GM23338 (cell line): ENCODE results near the gene ADAM8. TPM values are rescaled to one million over a fixed set of nuclear protein-coding genes. Genes with fewer than 3 reads are reported as not detected.

Experiments
- ATAC-seq: fragments of 200-7000 bp; cut with Tn5 transposase; 3 replicates; pipeline ENCODE4 v1.9.1; 2020
- DNase-seq: peaks from one replicate; pipeline ENCODE4 v3.0.0-alpha.2; 2015; ENCODE audit warnings: low spot score
- H2AFZ ChIP-seq: fragments of 200-600 bp; sonication (generic); 2 replicates; pipeline ENCODE4 v1.8.0; 2016; ENCODE audit warnings: antibody characterized with exemption, mild to moderate bottlenecking, moderate library complexity
- H3F3A ChIP-seq: fragments of 200-600 bp; sonication (generic); replicated peaks from 2 replicates; pipeline ENCODE4 v1.8.0; 2017; ENCODE audit warnings: antibody characterized with exemption, mixed run types, low read depth
- H3K27ac ChIP-seq: fragments of 200-600 bp; sonication (generic); 2 replicates; pipeline ENCODE4 v1.6.1; 2016; ENCODE audit warnings: low read depth
- H3K27me3 ChIP-seq: fragments of 200-600 bp; sonication (generic); 2 replicates; pipeline ENCODE4 v1.8.0; 2016; ENCODE audit warnings: mild to moderate bottlenecking, mixed run types, moderate library complexity; ENCODE audit not compliant: insufficient read depth
- H3K36me3 ChIP-seq: fragments of 200-600 bp; sonication (generic); 2 replicates; pipeline ENCODE4 v1.8.0; 2016; ENCODE audit warnings: mild to moderate bottlenecking; ENCODE audit not compliant: insufficient read depth
- H3K4me1 ChIP-seq: fragments of 200-600 bp; sonication (generic); 2 replicates; pipeline ENCODE4 v1.8.0; 2016; ENCODE audit warnings: mild to moderate bottlenecking, moderate library complexity; ENCODE audit not compliant: insufficient read depth
- H3K4me2 ChIP-seq: fragments of 200-600 bp; sonication (generic); 2 replicates; pipeline ENCODE4 v1.7.1; 2017; ENCODE audit warnings: mixed run types
- H3K4me3 ChIP-seq: fragments of 200-600 bp; sonication (generic); 2 replicates; pipeline ENCODE4 v1.6.1; 2016; ENCODE audit warnings: mixed run types
- H3K79me2 ChIP-seq: fragments of 200-600 bp; sonication (generic); replicated peaks from 2 replicates; pipeline ENCODE4 v1.8.0; 2017; ENCODE audit warnings: mild to moderate bottlenecking; ENCODE audit not compliant: insufficient read depth
- H3K9me2 ChIP-seq: fragments of 200-600 bp; sonication (generic); 2 replicates; pipeline ENCODE4 v1.8.0; 2017; ENCODE audit not compliant: insufficient read depth
- H4K20me1 ChIP-seq: fragments of 200-600 bp; sonication (generic); replicated peaks from 2 replicates; pipeline ENCODE4 v1.8.0; 2017; ENCODE audit warnings: mild to moderate bottlenecking; ENCODE audit not compliant: insufficient read depth
- H3K27ac Mint-ChIP-seq: 2 replicates; pipeline ENCODE4 v1.8.0; 2020; ENCODE audit warnings: inconsistent platforms, mild to moderate bottlenecking, moderate library complexity, mixed read lengths
- H3K27me3 Mint-ChIP-seq: 3 replicates; pipeline ENCODE4 v1.8.0; 2022; ENCODE audit warnings: low read depth, mild to moderate bottlenecking, moderate library complexity, mixed read lengths, inconsistent platforms; ENCODE audit not compliant: insufficient read depth, poor library complexity
- H3K36me3 Mint-ChIP-seq: 3 replicates; pipeline ENCODE4 v1.8.0; 2021; ENCODE audit warnings: low read depth, mild to moderate bottlenecking, inconsistent platforms, moderate library complexity, mixed read lengths
- H3K4me1 Mint-ChIP-seq: 3 replicates; pipeline ENCODE4 v1.8.0; 2020; ENCODE audit warnings: mild to moderate bottlenecking, inconsistent platforms, mixed read lengths
- H3K4me3 Mint-ChIP-seq: 3 replicates; pipeline ENCODE4 v1.8.0; 2021; ENCODE audit warnings: moderate library complexity, mild to moderate bottlenecking, inconsistent platforms, mixed read lengths
- H3K9me3 Mint-ChIP-seq: 3 replicates; pipeline ENCODE4 v1.8.0; 2020; ENCODE audit warnings: moderate library complexity, mild to moderate bottlenecking, inconsistent platforms, mixed read lengths
- CREB1 ChIP-seq: fragments of 250-450 bp; sonication (Bioruptor Pico); IDR thresholded peaks from 2 replicates; pipeline ENCODE4 v1.5.0; 2020; ENCODE audit warnings: low read depth, mild to moderate bottlenecking, moderate library complexity
- EZH2phosphoT487 ChIP-seq: fragments of 200-600 bp; sonication (generic); IDR thresholded peaks from one replicate; pipeline ENCODE4 v1.8.1; 2018; ENCODE audit warnings: antibody characterized with exemption; ENCODE audit not compliant: unreplicated experiment
- POLR2AphosphoS5 ChIP-seq: IDR thresholded peaks from 2 replicates; pipeline ENCODE4 v1.6.1; 2016; ENCODE audit warnings: antibody characterized with exemption, low read depth
- ZNF114 ChIP-seq: fragments of 250-450 bp; sonication (Bioruptor Pico); IDR thresholded peaks from 2 replicates; pipeline ENCODE4 v1.5.0; 2020; ENCODE audit warnings: mild to moderate bottlenecking, moderate library complexity
- polyA plus RNA-seq: library from polyadenylated mRNA; unstranded; fragments of >200 nt; fragmentation: Nextera tagmentation; extraction: Ambion mirVana; gene quantifications from 2 replicates; pipeline ENCODE4 v1.2.1, GENCODE V29; 2016
- total RNA-seq: library from RNA; depleted of rRNA; stranded (reverse); fragments of >200 nt; shearing (Covaris generic); gene quantifications from 2 replicates; pipeline ENCODE4 v1.2.3, GENCODE V29; 2014
- TF ChIP-seq, protein P1 (sequence below): fragments of 250-450 bp; sonication (Bioruptor Pico); IDR thresholded peaks from 2 replicates; pipeline ENCODE4 v1.5.0; 2020; ENCODE audit warnings: mild to moderate bottlenecking, moderate library complexity
- TF ChIP-seq, protein P2 (sequence below), 2 experiments: fragments of 200-600 bp in 1 of 2; sonication (generic) in 1 of 2; conservative IDR thresholded peaks; 2 replicates each; pipeline versions ENCODE4 v1.5.1 to v1.6.1; 2016 to 2017; ENCODE audit warnings: antibody characterized with exemption in 2 of 2, low read depth in 2 of 2, mild to moderate bottlenecking in 2 of 2, moderate library complexity in 1 of 2

Gene ADAM8
- total and polyA plus RNA-seq, 2 experiments from 2014 or later, result 1.9 to 5.5 TPM

DNA sequence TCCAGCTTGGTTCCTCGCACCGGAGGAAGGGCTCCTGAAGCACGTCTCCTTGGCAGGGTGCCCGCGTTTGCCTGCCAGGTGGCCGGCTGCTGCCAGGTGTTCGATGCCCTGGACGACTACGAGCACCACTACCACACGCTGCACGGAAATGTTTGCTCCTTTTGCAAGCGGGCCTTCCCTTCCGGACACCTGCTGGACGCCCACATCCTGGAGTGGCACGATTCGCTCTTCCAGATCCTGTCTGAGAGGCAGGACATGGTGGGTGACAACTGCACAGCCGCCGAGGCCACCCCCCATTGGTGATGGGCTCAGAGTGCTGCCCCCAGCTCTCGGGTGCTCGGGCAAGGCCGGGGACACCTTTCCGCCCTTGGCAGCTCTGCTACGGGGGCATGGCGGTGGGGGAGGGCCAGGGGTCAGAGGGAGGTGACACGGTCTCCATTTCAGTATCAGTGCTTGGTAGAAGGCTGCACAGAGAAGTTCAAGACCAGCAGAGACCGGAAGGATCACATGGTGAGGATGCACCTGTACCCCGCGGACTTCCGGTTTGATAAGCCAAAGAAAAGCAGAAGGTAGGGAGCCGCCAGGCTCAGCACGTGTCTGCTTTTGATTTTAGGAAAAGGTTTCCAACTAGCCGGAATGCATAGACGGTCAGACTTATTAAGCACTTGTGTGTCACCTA, 33.2 kb upstream of the ADAM8 start (continued):
- TF ChIP-seq, protein P1, sequence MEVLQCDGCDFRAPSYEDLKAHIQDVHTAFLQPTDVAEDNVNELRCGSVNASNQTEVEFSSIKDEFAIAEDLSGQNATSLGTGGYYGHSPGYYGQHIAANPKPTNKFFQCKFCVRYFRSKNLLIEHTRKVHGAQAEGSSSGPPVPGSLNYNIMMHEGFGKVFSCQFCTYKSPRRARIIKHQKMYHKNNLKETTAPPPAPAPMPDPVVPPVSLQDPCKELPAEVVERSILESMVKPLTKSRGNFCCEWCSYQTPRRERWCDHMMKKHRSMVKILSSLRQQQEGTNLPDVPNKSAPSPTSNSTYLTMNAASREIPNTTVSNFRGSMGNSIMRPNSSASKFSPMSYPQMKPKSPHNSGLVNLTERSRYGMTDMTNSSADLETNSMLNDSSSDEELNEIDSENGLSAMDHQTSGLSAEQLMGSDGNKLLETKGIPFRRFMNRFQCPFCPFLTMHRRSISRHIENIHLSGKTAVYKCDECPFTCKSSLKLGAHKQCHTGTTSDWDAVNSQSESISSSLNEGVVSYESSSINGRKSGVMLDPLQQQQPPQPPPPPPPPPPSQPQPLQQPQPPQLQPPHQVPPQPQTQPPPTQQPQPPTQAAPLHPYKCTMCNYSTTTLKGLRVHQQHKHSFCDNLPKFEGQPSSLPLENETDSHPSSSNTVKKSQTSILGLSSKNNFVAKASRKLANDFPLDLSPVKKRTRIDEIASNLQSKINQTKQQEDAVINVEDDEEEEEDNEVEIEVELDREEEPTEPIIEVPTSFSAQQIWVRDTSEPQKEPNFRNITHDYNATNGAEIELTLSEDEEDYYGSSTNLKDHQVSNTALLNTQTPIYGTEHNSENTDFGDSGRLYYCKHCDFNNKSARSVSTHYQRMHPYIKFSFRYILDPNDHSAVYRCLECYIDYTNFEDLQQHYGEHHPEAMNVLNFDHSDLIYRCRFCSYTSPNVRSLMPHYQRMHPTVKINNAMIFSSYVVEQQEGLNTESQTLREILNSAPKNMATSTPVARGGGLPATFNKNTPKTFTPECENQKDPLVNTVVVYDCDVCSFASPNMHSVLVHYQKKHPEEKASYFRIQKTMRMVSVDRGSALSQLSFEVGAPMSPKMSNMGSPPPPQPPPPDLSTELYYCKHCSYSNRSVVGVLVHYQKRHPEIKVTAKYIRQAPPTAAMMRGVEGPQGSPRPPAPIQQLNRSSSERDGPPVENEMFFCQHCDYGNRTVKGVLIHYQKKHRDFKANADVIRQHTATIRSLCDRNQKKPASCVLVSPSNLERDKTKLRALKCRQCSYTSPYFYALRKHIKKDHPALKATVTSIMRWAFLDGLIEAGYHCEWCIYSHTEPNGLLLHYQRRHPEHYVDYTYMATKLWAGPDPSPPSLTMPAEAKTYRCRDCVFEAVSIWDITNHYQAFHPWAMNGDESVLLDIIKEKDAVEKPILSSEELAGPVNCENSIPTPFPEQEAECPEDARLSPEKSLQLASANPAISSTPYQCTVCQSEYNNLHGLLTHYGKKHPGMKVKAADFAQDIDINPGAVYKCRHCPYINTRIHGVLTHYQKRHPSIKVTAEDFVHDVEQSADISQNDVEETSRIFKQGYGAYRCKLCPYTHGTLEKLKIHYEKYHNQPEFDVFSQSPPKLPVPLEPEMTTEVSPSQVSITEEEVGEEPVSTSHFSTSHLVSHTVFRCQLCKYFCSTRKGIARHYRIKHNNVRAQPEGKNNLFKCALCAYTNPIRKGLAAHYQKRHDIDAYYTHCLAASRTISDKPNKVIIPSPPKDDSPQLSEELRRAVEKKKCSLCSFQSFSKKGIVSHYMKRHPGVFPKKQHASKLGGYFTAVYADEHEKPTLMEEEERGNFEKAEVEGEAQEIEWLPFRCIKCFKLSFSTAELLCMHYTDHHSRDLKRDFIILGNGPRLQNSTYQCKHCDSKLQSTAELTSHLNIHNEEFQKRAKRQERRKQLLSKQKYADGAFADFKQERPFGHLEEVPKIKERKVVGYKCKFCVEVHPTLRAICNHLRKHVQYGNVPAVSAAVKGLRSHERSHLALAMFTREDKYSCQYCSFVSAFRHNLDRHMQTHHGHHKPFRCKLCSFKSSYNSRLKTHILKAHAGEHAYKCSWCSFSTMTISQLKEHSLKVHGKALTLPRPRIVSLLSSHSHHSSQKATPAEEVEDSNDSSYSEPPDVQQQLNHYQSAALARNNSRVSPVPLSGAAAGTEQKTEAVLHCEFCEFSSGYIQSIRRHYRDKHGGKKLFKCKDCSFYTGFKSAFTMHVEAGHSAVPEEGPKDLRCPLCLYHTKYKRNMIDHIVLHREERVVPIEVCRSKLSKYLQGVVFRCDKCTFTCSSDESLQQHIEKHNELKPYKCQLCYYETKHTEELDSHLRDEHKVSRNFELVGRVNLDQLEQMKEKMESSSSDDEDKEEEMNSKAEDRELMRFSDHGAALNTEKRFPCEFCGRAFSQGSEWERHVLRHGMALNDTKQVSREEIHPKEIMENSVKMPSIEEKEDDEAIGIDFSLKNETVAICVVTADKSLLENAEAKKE (CRISPR knock-in tag), result no peak
- TF ChIP-seq, protein P2, sequence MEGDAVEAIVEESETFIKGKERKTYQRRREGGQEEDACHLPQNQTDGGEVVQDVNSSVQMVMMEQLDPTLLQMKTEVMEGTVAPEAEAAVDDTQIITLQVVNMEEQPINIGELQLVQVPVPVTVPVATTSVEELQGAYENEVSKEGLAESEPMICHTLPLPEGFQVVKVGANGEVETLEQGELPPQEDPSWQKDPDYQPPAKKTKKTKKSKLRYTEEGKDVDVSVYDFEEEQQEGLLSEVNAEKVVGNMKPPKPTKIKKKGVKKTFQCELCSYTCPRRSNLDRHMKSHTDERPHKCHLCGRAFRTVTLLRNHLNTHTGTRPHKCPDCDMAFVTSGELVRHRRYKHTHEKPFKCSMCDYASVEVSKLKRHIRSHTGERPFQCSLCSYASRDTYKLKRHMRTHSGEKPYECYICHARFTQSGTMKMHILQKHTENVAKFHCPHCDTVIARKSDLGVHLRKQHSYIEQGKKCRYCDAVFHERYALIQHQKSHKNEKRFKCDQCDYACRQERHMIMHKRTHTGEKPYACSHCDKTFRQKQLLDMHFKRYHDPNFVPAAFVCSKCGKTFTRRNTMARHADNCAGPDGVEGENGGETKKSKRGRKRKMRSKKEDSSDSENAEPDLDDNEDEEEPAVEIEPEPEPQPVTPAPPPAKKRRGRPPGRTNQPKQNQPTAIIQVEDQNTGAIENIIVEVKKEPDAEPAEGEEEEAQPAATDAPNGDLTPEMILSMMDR (conservative IDR thresholded peaks at IDR 0.05; ENCODE audit: low read depth in 2 of 2), result no peak
- TF ChIP-seq ZNF114 (CRISPR knock-in tag) (no peak), POLR2AphosphoS5 (no peak)

GRCh38 chr10:133309100-133309719, 32.5 kb upstream of the ADAM8 start:
- Histone ChIP-seq H3K4me1 (peaks cover 10% of the 10 kb centered on the region; the same call in 1 of the 2 replicates), H3K79me2 (peaks cover 36% of the 10 kb centered on the region), H3K27ac (peak overlapping the region; percentile 86), H3K27me3 (no peaks in the 10 kb centered on the region), H4K20me1 (peaks cover 18% of the 10 kb centered on the region), H2AFZ (no peak overlapping the region), H3F3A (peaks cover 18% of the 10 kb centered on the region), H3K4me3 (peak overlapping the region; percentile 98), H3K4me2 (peak overlapping the region; percentile 100), H3K36me3 (peaks cover 5% of the 10 kb centered on the region; the same call in 1 of the 2 replicates), H3K9me2 (no peaks in the 10 kb centered on the region)
- peak; percentile 74 for ATAC-seq
- peak; percentile 90 for DNase-seq
- TF ChIP-seq, protein P2 (conservative IDR thresholded peaks at IDR 0.05; ENCODE audit: low read depth in 2 of 2), result peak in 1 of 2 experiments; percentile 41; a peak in 2 of 4 replicates
- TF ChIP-seq EZH2phosphoT487 (no peak), CREB1 (CRISPR knock-in tag) (peak; percentile 34; the same call in 1 of the 2 replicates)
- H3K9me3 Mint-ChIP-seq, result peaks cover 2% of the 10 kb centered on the region; the same call in 2 of the 3 replicates
- peak overlapping the region; percentile 72 for H3K4me3 Mint-ChIP-seq
- peak overlapping the region; percentile 67; the same call in 1 of the 2 replicates for H3K27ac Mint-ChIP-seq
- peaks cover 8% of the 10 kb centered on the region for H3K27me3 Mint-ChIP-seq
- peaks cover 4% of the 10 kb centered on the region for H3K4me1 Mint-ChIP-seq
- H3K36me3 Mint-ChIP-seq, result peaks cover 22% of the 10 kb centered on the region
